ENCODE results near the gene ZNF286A.
"Not testable (repeated sequence)": the region's sequence is repeated elsewhere in the genome, so short reads cannot be mapped to it uniquely, and the experiment has no call there.

ZNF286A gene

DNA sequence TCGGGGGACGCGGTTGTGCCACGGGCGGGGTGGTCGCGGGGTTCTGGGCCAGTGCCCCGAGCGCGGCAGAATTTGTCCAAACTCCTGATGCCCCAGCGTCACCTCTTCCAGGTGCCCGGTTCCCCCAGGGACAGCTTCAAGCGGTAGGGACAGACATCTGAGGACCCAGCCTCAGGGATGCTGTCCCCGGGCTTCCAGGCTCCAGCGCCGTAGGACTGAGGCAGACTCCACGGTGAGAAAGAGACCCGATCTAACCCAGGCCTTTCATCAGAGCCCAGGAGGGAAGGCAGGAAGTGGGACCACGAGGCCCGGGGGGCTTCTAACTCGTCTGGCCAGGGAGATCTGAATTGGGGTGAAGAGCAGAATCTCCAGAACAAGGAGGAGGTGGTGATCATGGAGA lies 385 bp downstream of the ZNF286A start:
- not testable (repeated sequence) for DNase-seq (ENCODE audit: low spot score)

DNA sequence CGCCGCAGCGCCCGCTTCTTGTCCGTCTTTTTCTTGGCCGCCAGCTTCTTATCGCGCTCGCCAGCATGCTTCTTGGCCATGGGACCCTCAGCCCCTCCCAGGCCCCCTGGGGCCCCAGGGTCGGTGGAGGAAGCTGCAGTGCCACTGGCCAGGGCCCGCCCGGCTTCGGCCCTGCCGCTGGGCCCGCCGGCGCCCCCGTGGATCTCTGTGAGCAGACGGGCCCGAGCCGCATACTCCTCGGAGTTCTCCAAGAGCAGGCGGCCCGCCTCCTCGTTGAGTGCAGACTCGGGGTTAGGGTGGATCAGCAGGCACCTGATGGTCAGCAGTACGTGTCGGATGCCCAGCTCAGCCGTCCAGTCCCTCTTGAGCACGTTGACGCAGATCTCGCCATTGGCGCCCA lies 4.7 kb downstream of the ZNF286A start:
- DNase-seq (ENCODE audit: low spot score) = not testable (repeated sequence)

DNA sequence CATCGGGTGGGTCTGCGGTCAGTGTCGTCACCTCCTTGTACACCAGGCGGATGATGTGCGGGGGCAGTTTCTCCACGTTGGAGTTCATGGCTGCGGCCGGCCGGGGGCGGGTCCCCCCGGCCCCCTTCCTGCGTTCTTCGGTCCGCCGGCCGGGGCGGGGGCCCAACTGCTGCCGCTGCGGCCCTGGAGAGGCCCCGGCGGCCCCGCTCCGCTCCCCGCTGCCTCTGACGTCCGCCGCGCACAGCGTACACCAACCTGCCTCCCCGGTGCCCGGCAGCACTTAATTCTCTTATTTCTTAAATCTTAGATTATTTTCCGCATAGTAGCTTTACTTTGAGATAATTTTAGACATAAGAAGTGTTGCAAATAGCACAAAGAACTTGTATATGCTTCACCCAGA lies 5.3 kb downstream of the ZNF286A start:
- DNase-seq (ENCODE audit: low spot score) = not testable (repeated sequence)

DNA sequence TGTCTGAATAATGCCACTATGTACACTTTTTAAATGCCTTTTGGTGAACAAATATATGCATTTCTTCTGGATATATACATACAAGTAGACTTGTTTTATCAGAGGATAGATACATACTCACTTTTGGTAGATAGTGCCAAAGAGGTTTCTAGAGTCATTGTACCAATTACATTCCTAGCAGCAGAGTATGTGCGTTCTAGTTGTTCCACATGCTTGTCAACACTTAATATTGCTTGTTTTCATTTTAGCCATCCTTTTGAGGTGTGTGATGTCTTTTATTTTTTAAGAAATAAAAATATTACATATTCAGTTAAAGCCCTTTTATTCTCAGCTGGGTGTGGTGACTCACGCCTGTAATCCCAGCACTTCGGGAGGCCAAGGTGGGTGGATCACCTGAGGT lies 9.3 kb downstream of the ZNF286A start:
- DNase-seq (ENCODE audit: low spot score) = not testable (repeated sequence)

DNA sequence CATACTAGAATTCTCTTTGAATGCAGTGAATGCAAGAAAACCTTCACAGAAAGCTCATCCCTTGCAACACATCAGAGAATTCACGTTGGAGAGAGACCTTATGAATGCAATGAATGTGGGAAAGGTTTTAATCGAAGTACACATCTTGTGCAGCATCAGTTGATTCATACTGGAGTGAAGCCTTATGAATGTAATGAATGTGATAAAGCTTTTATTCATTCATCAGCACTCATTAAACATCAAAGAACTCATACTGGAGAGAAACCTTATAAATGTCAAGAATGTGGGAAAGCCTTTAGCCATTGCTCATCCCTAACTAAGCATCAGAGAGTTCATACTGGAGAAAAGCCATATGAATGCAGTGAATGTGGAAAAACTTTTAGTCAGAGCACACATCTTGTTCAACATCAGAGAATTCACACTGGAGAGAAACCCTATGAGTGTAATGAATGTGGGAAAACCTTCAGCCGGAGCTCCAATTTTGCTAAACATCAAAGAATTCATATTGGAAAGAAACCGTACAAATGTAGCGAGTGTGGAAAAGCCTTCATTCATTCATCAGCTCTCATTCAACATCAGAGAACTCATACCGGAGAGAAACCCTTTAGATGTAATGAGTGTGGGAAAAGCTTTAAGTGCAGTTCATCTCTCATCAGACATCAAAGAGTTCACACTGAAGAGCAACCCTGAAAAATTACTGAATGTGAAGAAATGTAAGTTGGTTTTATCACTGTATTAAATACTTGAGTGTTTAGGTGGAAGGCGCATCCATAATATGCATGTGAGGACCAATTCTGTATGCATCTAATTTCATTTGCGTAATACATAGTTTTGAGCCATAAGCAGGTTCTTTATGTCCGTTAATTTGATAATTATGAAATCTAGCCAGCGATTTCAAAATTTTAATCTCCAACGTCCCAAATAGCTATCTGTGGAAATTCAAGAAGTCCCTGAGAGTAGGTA lies 17.3 kb downstream of the ZNF286A start:
- DNase-seq (ENCODE audit: low spot score) = not testable (repeated sequence)

DNA sequence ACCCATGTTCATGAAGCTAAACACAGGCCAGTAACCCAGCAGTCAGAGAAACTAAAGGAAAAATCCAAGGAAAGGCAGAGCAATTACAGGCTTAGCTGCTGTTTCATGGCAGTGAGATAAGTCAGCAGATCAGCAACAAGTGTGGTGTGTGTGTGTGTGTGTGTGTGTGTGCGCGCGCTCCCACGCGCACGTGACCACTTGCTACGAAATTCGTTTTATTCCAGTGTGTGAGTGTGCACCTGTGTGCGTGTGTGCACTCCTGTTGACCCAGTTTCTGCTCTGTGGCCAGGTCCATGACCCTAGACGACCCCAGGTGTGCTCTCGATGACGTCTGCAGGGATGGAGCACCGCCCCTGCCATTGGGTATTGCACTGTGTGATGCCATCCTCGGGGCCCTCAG lies 31.0 kb downstream of the ZNF286A start:
- DNase-seq (ENCODE audit: low spot score) = not testable (repeated sequence)

DNA sequence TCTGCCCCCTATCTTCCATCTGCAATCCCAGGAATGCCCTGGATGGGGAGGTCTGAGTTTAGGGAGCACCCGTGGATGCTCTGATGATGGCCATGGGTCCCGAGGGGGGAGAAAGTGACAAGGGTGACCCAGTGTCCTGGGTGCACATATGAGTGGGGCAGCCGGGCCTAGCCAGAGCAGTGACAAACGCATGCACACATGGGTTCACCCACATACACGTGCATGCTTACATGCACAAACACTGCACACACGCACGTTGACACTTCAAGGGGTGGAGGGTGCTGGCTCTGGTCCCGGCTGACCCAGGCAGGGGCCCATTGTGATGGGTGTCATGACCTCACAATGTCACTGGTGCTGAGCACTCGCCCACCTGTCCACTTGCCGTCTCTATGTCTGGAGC lies 32.3 kb downstream of the ZNF286A start, which contains the start of gene TBC1D26:
TBC1D26 (plus strand) TSS at position 384 of the 400 bp plus-strand sequence. CDS start 3,066 bp downstream, outside the sequence.
- not testable (repeated sequence) for DNase-seq (ENCODE audit: low spot score)

DNA sequence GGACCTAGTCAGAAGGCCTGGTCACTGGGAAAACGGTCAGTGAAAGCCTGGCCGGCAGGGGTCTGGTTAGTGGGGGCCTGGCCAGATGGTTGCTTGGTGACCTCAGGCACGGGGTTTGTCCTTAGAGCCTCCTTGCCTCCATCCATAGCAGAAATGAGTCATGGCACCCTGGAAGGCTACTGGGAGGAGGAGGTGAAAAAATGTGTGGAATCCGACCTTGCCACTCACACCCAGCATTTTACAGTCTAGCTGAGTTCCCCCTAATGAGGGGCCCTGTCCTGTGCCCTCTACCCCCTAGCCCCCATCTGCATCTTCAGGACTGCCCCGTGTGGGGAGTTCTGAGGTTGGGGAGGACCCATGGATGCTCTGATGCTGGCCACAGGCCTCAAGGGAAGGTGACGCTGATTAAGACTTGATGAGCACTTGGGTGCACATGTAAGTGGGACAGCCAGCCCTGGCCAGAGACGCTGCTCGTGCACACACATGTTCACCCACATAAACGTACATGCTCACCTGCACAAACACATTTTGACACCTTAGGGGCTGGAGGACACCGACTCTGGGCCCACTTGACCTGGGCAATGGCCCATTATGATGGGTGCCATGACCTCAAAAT lies 33.7 kb downstream of the ZNF286A start:
- DNase-seq (ENCODE audit: low spot score) = not testable (repeated sequence)

DNA sequence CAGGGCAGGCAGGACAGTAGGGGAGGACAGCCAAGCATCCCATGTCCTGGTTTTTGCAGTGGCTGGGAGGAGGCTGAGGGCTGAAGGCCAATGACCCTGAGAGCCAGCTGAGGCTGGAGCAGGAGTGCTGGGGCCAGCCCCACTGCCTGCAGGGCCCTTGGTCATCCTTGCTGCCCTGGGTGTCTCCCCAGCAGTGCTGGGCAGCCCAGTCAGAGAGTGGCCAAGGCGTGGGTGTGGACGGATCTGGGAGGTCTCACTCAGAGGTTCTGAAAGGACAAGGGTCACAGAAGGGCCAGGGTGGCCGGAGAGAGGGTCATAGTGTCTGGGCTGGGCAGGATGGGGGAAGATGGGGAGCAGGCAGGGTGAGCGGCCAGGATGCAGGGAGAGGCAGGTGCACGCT lies 37.0 kb downstream of the ZNF286A start:
- DNase-seq (ENCODE audit: low spot score) = not testable (repeated sequence)

DNA sequence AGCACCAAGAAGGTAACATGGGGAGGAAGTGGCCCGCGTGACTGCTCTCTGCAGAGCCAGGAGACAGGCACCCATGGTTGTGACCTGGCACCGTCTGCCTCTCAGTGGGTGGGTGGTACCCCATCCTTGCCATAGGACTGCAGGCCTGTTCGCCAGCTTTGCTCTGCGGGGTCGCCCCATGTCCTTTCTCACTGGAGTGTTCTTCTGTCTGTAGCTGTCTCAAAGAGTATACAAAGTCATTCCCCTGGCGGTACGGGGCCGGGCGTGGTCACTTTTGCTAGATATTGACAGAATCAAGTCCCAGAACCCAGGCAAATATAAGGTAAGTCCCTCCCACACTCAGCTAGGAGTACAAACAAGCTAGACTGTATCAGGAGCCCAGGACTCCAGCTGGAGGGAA lies 38.5 kb downstream of the ZNF286A start:
- DNase-seq (ENCODE audit: low spot score) = no peak

DNA sequence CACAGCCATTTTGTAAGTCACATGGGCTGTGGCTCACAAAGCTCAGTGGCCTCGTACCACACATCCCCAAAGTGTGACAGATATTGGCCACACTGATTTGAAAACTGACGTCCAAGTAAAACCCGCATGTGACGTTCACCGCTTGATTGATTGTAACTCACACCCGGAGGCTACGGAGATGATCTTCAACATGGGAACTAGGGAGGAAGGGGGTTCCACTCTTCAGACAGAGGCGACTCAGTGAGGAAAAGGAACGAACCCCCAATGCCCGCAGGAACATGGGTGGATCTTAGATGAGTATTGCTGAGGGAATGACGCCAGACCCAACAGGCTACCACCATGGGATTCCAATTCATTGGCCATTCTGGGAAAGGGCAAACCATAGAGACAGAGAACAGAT lies 39.7 kb downstream of the ZNF286A start:
- not testable (repeated sequence) for DNase-seq (ENCODE audit: low spot score)

DNA sequence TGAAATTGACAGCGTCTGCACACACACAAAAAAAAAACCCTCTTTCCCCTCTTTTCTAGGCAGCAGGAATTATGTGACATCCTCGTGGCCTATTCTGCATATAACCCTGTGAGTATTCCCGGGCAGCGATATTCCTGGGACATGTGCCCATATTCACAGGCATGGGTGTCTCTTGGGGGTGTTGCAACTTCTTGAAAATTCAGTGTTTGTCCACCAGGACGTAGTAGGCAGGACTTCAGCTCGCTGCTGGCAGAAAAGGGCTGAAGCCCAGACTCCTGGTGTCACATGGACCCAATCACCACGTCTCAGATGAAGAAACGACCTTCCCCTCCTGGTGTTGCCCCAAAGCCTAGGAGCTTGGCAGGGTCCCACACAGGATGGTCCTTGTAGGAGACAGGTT lies 40.5 kb downstream of the ZNF286A start:
- DNase-seq (ENCODE audit: low spot score) = not testable (repeated sequence)

DNA sequence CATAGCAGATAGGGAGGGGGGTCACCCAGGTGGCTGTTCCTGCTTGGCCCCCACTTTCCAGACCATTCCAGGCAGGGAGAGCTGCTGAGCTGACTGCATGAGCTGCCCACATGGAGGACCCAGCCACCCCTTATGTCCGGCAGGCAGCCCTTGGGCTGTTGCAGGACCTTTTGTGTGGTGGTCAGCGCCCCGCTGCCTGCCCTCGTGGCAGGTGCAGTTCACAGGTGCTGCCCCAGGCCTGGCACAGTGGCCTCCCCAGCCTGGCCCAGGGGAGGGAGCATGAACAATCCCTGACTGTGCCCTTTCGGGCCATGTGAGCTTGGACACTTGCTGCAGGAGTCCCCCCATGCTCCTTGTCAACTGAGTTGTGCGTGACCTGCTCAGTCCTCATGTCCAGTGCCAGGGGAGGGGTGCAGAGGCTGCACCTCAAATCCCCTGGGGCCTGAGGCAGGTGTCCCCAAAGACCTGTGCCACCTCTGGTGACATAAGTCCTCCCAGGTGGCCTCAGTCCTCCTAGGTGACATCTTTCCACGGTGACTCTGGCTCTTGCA lies 41.1 kb downstream of the ZNF286A start:
- no peak for DNase-seq (ENCODE audit: low spot score)

DNA sequence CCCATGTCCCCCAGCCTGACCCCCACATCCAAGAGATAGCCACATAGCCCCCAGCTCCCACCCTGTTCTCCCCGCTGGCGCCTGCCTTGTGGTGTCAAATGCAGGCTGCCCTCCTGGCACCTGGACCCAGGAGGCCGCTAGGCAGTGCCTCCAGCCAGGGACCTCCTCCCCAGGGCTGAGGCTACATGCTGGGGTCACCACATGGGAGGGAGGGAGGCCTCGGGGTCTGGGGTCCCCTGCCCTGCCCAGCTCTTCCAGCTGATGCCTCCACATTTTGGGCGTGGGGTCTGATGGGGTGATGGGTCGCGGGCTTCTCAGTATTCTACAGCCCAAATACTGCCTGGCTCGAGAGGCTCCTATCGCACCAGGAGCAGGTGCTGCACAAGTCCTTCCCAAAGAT lies 42.1 kb downstream of the ZNF286A start:
- DNase-seq (ENCODE audit: low spot score) = no peak

DNA sequence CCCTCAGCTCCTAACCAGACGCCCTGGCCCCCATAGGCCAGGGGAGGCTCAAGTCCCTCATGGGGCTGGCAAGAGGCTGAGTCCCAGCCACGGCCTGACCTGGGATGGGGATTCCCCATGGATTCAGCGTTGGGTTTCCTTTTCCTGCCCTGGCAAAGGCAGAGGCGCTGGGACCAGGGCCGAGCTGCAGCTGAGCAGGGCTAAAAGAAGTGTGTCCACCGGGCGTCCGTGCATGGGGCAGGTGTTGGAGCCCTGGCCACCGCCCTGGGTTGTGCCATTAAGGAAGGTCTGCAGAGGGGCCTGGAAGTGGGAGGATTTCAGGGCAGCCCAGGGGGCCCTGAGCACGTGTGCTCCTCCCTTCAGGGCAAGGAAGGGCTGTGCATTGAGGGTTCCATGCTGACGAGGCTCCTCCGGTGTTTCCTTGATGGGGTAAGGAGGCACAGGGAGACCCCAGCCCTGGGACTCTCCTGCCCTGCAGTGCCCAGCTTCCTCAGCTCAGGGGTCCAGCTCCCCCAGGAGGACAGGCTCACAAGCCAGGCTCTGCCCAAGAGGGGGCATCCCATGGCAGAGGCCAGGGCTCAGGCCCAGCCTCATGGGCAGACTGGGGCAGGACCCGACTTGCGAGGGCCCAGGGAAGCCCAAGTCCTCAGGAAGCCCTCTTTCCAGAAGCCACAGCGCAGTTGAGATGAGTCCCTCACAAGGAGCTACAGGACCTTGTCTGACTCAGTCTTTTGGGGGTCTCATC lies 42.7 kb downstream of the ZNF286A start:
- DNase-seq (ENCODE audit: low spot score) = no peak

DNA sequence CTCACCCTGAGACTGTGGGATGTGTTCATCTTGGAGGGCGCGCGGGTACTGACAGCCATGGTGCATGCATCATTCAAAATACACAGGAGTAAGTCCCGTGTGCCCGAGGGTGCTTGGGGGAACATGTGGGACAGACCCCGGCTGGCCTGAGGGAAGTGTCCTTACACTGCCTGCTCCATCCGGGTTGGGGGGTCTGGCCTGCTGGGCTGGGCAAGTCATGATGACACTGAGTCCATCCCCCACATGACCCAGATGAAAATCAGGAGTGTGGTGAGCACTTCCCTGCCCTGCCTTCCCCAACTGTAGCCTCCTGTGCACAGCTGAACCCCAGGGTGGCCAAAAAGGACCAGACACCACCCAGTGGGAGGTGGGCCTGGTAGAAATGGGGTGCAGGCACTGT lies 43.4 kb downstream of the ZNF286A start:
- no peak for DNase-seq (ENCODE audit: low spot score)

DNA sequence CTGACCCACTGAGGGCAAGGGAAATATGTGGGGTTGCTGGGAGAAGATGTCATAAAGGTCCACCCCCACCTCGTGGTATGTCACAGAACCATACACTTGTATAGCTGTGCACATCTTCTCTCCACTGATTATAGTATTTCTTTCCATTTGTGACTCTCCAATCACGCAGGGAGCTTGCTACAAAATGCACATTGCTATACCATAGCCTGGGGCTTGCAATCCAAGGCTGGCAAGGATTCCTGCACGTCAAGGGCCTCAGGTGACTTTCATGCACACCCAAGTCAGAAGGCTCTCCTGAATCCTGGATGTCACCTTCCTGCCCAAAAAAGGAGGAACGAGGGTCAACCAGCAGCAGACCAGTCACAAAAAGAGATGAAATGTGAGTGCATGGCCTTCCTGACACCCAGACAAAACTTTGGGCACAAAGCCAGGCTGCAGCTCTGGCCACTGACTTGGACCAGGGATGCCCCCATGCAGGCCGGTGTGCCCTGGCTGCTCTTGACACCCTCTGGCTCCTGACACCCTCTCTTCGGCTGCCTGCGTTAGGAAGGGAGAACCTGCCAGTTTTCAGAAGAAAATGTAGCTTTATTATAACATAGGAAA lies 44.6 kb downstream of the ZNF286A start:
- DNase-seq (ENCODE audit: low spot score) = no peak

DNA sequence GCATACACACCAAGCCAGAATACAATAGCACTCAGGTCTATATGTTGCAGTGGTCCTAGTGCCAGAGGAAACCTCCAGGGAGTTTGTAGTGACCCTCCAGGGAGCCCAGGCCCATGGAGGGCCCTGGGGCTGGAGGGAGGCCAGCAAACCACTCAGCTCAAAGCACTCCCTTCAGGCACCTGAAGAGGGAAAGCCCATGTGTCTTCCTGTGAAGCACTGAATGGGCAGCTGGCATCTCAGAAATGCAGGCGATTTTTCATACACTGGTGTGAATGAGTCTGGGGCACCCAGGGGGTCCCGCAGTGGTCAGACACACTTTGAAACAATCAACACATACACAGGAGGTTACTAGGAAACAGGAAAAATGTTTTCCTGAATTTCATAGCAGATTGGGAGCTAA lies 45.3 kb downstream of the ZNF286A start:
- no peak for DNase-seq (ENCODE audit: low spot score)

DNA sequence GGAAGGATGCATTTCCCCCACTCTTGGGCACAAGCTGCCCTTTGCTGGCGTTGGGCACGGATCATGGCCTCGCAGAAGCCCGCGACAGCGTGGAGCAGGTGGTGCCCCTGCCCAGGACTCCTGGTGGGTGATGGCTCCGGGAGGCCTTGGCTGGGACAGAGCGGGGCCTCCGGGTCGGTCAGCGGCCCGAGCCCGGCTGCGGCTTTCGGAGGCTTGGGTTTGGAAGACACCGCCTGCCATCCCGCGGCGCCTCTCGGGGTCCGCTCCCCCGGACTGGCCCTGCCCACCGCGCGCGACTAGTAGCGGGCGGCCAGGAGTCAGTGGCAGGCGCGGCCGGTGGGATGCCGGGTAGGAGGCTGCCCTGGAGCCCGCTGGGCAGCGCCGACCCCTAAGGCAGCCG lies 49.9 kb downstream of the ZNF286A start:
- not testable (repeated sequence) for DNase-seq (ENCODE audit: low spot score)

DNA sequence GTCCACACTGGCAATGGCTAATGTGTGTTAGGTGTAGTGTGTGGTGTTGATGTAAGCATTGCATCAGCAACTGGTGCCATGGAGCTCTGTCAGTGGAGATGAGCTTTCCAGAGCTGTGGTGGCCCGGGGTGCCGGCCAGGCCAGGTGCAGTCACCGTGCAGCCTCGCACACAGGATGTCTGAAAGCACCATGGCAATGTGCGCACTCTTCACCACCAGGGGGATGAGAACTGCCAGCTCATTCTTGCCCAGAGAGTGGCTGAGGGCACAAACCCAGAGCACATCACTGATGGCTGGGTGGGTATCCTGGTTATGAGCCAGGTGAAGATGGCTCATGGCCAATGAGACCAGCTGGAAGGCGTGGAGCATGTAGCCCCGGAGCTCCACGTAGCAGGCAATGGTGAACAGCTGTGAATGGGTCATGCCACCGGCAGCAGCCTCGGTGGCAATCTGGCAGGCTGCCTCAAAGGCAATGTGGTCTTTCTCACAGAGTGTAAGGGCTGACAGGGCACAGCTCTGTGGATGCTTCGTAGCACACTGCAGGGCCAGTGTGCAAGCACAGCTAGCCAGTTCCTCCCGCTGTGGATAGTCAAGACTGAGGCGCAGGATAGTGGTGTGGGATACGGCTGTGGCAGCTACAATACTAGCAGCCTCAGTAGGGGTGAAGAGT lies 69.4 kb downstream of the ZNF286A start:
- DNase-seq (ENCODE audit: low spot score) = not testable (repeated sequence)

Data from LoVo (cell line).